MV-4-11 (cell line): ENCODE measurements around the gene MCM3AP.
A peak's percentile ranks its signal among the peaks of the same experiment; 100 is the strongest.

Experiments
- DNase-seq: peaks from one replicate; lab custom pipeline; 2025; lab: John Stamatoyannopoulos, UW

Gene MCM3AP

DNA sequence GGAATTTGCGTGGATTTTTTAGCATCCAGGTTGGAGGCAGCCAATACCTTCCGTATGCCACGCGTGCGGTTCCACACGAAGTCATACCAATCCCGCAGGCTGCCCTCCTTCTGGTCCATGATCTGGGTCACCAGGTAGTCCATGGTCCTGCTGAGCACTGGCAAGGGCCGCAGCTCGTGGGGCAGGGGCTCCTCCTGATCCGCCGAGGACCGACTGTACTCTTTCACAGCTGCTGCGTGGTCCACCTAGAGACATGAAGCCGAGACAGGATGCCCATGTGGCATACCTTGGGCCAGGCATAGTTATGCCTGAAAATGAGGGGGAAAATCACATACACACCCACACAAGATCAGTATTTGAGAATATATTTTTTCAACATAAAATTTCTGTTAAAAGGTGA lies 12.1 kb downstream of the MCM3AP start:
- no peak for DNase-seq

DNA sequence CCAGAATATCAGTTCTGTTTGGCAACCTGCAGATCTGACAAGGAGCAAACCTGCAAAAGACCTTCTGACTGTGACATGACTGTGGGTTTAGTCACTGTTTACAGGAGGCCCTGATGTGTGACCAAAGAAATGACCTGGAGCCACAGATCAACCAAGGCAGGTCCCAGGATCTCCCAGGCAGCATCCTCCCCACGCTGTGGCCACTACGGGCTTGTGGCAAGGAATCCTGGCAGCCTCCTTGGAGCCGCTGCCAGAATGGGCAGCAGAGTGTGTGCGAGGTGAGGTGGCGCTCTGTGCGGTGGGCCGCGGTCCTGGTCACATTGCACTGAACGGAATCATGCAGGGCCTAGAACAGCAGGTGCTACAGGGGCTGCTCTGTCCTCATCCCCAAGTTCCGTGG lies 15.9 kb downstream of the MCM3AP start:
- no peak for DNase-seq

DNA sequence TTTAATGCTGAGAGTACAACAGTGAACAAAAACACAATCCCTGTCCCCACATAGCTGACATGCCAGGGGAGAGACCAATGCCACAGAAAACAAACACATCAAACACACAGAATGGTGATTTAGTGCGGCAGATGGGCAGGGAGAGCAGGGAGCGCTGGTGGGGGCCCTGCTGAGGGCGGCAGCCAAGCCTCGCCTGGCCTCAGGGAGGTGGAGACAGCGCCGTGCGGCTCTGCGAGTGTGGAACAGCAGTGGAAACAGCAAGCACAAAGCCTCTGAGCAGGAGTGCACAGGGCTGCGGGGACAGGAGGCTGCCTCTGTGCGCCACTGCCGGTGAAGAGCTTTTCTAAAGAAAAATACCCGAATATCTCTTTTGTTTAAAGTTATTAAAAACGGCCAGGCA lies 17.0 kb downstream of the MCM3AP start:
- DNase-seq = no peak

DNA sequence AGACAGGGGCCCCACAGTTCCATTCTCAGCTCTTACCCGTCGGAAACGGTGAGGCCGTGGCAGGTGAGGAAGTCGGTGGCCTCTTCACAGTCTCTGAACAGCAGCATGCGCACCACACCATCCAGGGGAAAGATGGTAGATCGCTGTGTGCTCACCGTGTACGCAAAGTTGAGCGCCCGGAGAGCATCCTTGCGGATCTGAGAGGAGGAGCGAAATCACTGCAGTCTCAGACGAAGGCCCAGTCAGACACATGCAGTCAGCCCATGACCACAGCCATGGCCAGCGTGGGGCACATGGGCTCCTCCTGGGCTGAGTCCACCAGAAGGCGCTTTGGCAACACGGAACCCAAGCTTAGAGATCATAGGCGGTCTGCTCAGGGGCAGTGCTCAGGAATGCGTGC lies 18.5 kb downstream of the MCM3AP start:
- no peak for DNase-seq

DNA sequence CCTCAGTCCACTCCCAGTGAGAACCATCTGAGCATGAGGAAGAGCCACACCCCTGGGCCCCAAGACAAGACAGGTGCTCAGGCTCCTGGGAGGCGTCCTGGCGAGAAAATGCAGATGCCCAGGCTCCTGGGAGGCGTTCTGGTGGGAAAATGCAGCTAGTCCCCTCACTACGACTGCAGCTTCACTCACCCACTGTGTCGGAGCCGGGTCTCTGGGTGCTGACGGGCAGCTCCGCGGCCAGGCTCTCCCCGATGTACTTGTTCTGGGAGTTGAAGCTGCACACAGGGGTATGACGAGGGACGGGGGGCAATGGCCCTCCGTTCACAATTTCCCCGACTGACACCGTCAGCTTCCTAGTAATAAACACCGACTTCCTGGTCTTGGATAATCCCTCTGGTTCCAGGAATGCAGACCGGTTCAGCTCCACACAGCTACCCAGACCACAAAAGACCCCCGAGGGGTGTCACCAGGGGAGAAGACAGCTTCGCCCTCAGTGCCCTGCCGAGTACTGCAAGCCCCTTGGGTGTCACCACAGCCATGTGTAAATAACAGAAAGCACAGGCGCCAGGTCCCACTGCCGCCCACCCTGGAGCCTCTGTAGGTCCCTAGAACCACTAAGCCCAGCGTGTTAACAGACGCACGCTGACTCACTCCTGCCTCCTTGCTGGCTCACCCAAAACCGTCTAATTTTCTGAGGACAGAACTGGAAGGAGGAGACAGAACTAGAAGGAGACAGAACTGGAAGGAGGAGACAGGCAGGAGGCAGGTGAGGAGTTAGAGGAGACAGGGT lies 19.5 kb downstream of the MCM3AP start:
- no peak for DNase-seq

GRCh38 chr21:46264690-46265144 lies 20.7 kb downstream of the MCM3AP start:
- no peak for DNase-seq

DNA sequence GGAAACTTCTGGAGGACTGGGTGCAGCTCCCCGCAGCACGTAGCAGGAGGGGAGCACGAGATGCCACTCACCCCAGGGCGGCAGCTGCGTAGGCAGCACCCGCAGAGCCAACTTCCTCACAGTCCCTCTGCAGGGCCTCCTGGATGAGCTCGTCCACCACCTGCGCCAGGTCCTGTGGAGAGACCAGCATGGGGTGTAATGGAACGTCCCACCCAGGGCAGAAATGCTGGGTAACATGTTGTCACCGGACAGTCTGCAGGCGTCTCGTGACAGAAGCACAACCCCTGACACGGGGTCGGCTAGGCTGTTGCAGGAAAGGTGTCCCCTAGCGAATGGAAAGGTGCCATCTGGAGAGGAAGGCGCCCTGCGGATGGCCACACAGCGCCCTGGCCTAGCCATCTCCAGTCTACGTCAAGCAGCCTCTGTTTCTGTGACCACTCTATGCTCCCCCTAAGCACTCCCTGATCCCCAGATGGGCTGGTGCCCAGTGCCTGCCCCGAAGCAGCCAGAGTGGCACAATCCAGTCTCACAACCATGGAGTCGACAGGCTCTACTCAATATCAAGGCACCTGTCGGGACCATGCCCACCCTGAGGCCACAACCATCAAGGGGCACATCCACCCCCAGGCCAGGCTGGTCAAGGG lies 21.2 kb downstream of the MCM3AP start:
- no peak for DNase-seq

- no peak for DNase-seq
Observed at GRCh38 chr21:46256501-46256994, 28.9 kb downstream of the MCM3AP start.

DNA sequence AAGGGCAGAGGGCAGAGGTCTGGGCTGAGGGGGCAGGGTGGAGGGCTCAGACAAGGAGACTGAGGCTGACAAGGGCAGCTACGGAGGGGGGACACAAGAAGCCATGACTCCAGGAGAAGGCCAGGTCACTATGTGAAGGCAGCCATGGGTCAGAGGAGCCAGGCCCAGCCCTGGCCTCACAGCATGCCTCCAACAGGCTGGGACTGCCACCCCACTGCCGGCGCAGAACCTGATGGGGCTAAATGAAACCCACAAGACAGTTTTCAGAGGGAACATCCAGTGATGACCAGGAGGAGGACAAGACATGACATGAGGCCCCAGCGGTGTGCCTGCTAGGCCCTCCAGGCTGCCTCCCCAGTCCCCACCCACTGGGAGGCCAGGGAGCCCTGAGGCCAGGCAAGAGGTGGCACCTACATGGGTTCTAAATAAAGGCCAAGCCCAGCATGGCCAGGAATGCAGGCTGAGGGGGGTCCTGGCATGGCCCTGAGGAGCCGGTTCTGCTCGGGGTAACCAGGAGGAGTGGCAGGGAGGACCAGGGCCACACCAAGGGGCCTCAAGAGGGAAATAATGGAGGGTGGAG lies 29.6 kb downstream of the MCM3AP start:
- DNase-seq = no peak

DNA sequence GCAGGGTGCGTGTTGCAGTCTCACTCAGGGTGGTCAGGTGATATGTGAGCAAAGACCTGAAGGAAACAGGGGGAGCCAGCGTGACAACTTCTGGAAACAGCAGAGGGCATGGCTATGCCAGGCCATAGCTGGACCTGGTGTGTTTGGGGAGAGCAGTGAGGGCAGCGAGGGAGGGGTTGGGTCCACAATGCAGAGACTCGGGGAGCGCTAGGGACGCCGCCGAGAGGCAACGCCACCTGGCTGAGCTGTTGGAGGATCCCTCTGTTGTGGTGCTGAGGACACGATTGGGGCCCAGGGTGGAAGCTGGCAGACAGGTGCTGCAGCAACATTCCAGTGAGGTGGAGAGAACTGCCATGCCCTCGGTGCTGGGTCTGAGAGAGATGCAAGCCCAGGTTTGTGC lies 30.2 kb downstream of the MCM3AP start:
- DNase-seq = no peak

- no peak for DNase-seq
Observed at GRCh38 chr21:46254208-46254975, 31.0 kb downstream of the MCM3AP start.

DNA sequence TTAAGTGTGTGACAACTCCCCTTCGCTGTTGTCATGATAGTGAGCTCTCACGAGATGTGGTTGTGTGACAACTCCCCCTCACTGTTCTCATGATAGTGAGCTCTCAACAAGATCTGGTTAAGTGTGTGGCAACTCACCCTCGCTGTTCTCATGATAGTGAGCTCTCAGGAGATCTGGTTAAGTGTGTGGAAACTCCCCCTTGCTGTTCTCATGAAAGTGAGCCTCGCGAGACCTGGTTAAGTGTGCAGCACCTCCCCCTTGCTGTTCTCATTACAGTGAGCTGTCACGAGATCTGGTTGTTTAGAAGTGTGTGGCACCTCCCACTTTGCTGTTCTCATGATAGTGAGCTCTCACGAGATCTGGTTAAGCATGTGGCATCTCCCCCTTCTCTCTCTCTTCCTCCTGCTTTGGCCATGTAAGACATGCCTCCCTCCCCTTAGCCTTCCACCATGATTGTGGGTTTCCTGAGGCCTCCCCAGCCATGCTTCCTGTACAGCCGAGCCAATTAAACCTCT lies 31.7 kb downstream of the MCM3AP start:
- DNase-seq = no peak

GRCh38 chr21:46252840-46253239 lies 32.6 kb downstream of the MCM3AP start:
- DNase-seq = no peak

GRCh38 chr21:46250146-46250725 lies 35.2 kb downstream of the MCM3AP start:
- peak; percentile 69 for DNase-seq

DNA sequence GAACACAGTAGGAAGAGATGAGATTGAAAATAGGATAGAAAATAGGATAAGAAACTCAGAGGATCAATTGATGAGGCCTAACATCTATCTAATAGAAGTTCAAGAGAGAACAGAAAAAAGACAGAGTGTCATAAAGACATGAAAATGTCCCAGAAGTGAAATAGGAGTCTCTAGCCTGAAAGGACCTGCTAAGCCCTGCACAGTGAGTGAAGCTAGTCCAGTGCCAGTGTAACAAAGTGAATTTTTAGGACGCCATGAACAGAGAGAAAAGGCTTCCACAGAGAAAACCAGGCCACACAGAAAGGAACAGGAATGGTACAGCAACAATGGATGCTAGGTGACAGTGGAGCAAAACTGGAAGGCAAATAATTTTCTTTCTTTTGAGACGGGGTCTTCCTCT lies 36.6 kb downstream of the MCM3AP start:
- DNase-seq = no peak

DNA sequence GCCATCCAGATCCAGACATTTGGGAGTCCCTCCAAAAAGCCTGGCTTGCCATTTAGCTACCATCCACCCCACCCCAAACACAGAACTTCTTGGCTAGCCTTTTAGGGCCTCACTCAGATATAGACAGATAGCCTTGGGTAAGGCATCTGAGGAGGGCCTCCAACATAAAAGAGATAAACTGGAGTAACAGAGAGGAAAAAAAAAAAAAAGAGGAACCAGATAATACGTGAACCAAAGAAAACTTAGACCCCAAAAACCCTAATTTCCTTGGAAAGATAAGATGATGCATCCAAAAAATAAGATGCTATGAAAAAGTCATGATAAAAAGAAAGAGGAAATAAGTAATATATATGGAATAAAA lies 37.0 kb downstream of the MCM3AP start:
- no peak for DNase-seq

DNA sequence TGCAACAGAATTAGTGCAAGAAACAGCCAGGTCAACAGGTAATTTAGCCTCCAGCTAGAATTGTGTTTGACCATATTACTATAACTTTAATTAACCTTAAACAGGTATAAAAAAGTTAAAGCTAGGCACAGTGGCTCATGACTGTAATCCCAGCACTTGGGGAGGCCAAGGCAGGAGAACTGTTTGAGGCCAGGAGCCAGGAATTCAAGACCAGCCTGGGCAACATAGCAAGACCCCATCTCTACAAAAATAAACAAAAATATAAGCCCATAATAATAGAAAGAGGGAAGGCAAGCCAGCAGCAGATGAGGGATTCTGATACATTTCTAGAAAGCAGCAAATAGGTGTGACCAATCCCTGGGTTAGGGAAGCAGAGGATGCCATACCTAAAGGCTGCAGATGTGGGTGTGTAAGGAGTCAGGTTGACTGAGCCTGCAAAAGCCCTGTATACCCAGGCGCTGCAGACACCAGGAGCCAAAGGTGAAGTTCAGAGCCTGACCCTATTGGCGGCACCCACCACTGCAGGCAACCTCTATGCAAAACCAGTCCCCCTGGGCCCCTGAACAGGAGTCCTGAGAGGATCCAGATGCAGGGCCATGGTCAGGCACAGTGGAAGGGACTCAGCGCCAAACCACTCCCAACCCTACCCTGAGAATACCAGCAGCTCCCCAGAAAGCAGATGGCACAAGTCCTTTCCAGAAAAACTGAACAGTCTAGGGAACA lies 37.6 kb downstream of the MCM3AP start:
- DNase-seq = no peak

GRCh38 chr21:46246345-46246744 lies 39.1 kb downstream of the MCM3AP start:
- no peak for DNase-seq

- no peak for DNase-seq
Observed at GRCh38 chr21:46245213-46245915, 40.0 kb downstream of the MCM3AP start.

DNA sequence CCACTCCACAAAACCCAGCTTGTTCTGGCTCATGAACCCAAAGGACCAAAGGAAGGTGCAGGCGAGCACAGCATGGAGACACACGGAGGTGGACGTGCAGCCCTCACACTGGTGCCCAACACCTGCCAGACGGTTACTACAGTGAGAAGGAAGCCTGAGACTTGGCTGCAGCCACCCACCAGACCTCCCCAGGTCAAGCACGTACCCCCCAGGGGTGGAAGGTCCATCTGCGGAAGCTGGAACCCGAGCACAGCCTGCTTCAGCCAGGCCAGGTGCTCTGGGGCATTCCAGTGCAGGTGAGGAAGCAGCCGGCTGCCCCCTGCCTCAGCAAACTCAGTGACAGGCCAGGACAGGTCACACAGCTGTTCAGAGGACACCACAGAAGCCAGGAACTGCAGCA lies 40.8 kb downstream of the MCM3AP start:
- no peak for DNase-seq

GRCh38 chr21:46243960-46244361 lies 41.5 kb downstream of the MCM3AP start:
- DNase-seq = no peak
